Vagina (tissue), 2 donors: Measurements from ENCODE around the gene SHISA9. TPM values are rescaled to one million over a fixed set of nuclear protein-coding genes. Genes with fewer than 3 reads are reported as not detected.

Experiments used
- DNase-seq, 2 donors: peaks; one replicate each; pipeline ENCODE4 v3.0.0-alpha.2; 2017; ENCODE audit errors: extremely low spot score in 2 of 2
- H3K27ac ChIP-seq: fragments of 200-600 bp; sonication (generic); one replicate; pipeline ENCODE4 v1.5.1; 2019
- H3K27me3 ChIP-seq: fragments of 200-600 bp; sonication (generic); one replicate; pipeline ENCODE4 v1.5.1; 2019
- H3K36me3 ChIP-seq, 2 donors: fragments of 200-600 bp; sonication (generic); one replicate each; pipeline ENCODE4 v1.5.1; 2017 to 2019
- H3K4me1 ChIP-seq: fragments of 200-600 bp; sonication (generic); one replicate; pipeline ENCODE4 v1.5.1; 2019
- H3K4me3 ChIP-seq, 2 donors: fragments of 200-600 bp; sonication (generic); 1 replicate in 1 of 2; 2 replicates in 1 of 2; pipeline ENCODE4 v1.5.1; 2016 to 2019
- H3K9me3 ChIP-seq: fragments of 200-600 bp; sonication (generic); one replicate; pipeline ENCODE4 v1.5.1; 2019
- POLR2A ChIP-seq, 2 donors: fragments of 450-650 bp; IDR thresholded peaks; one replicate each; pipeline ENCODE4 v1.6.1; 2017; ENCODE audit warnings: antibody characterized with exemption in 2 of 2, mild to moderate bottlenecking in 2 of 2, moderate library complexity in 2 of 2
- POLR2AphosphoS5 ChIP-seq, 2 donors: sonication (generic); formaldehyde crosslinking; IDR thresholded peaks; one replicate each; pipeline ENCODE4 v1.9.0; 2017; ENCODE audit warnings: antibody characterized with exemption in 2 of 2, mild to moderate bottlenecking in 2 of 2, low read depth in 1 of 2; ENCODE audit not compliant: insufficient read depth in 1 of 2
- intact Hi-C: fragments of 100-400 bp; cut with DNase I; formaldehyde crosslinking; loops from one replicate; pipeline ENCODE4 v1.15.1; 2023
- total RNA-seq: library from RNA; depleted of rRNA; stranded (reverse); fragments of >200 nt; gene quantifications from one replicate; pipeline ENCODE4 v1.2.3, GENCODE V29; 2016
- TF ChIP-seq, protein P1 (sequence below), 3 experiments: fragments of 450-650 bp in 2 of 3; fragments of 200-600 bp in 1 of 3; sonication (generic) in 1 of 3; IDR thresholded peaks; one replicate each; pipeline ENCODE4 v1.5.1; 2017 to 2019; ENCODE audit warnings: antibody characterized with exemption in 3 of 3, mild to moderate bottlenecking in 2 of 3, moderate library complexity in 2 of 3

The SHISA9 gene
- total RNA-seq, 1 donor from 2014 or later, result 0.49 TPM

- Histone ChIP-seq H3K4me3 (no peak overlapping the region), H3K27me3 (no peaks in the 10 kb centered on the region), H3K9me3 (no peaks in the 10 kb centered on the region), H3K27ac (no peak overlapping the region), H3K4me1 (no peaks in the 10 kb centered on the region), H3K36me3 (no peaks in the 10 kb centered on the region)
- intact Hi-C loops, result no loop called here
- DNase-seq, result no peak
- no peak for TF ChIP-seq POLR2A (IDR thresholded peaks at IDR 0.05)
- no peak for TF ChIP-seq POLR2AphosphoS5 (IDR thresholded peaks at IDR 0.05; ENCODE audit: insufficient read depth in 1 of 2, low read depth in 1 of 2)
- TF ChIP-seq, protein P1, sequence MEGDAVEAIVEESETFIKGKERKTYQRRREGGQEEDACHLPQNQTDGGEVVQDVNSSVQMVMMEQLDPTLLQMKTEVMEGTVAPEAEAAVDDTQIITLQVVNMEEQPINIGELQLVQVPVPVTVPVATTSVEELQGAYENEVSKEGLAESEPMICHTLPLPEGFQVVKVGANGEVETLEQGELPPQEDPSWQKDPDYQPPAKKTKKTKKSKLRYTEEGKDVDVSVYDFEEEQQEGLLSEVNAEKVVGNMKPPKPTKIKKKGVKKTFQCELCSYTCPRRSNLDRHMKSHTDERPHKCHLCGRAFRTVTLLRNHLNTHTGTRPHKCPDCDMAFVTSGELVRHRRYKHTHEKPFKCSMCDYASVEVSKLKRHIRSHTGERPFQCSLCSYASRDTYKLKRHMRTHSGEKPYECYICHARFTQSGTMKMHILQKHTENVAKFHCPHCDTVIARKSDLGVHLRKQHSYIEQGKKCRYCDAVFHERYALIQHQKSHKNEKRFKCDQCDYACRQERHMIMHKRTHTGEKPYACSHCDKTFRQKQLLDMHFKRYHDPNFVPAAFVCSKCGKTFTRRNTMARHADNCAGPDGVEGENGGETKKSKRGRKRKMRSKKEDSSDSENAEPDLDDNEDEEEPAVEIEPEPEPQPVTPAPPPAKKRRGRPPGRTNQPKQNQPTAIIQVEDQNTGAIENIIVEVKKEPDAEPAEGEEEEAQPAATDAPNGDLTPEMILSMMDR (IDR thresholded peaks at IDR 0.05), result no peak
Observed at GRCh38 chr16:12866981-12867551, 34.3 kb upstream of the SHISA9 start.

DNA sequence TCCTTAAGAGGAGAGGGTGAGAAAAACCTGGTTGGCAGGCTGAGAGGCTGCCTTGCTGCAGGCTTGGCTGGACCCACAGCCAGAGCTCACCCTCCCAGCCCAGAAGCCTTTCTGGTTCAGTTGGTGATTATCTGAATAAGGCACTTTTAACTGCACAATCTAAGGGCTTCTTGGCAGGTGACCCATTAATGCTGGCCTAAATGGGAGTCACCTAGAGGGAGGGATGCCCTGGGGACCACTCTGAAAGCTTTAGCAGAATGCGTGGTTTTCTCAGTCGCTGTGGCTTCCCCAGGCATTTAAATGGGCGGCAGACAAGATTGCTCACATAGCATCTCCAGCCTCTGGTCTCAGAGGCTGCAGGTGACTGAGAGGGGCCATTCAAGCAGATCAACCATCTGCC is 33.2 kb upstream of the SHISA9 start:
- H3K36me3 ChIP-seq, result no peaks in the 10 kb centered on the region
- no peaks in the 10 kb centered on the region for H3K9me3 ChIP-seq
- intact Hi-C loops, result no loop called here
- no peak overlapping the region for H3K4me3 ChIP-seq
- no peak for DNase-seq
- no peaks in the 10 kb centered on the region for H3K4me1 ChIP-seq
- TF ChIP-seq POLR2A (IDR thresholded peaks at IDR 0.05) (no peak), POLR2AphosphoS5 (IDR thresholded peaks at IDR 0.05; ENCODE audit: insufficient read depth in 1 of 2, low read depth in 1 of 2) (no peak)
- TF ChIP-seq, protein P1 (IDR thresholded peaks at IDR 0.05), result no peak
- H3K27me3 ChIP-seq, result no peaks in the 10 kb centered on the region
- no peak overlapping the region for H3K27ac ChIP-seq

GRCh38 chr16:12868788-12869187 is 32.6 kb upstream of the SHISA9 start:
- H3K27me3 ChIP-seq, result no peaks in the 10 kb centered on the region
- intact Hi-C loops, result no loop called here
- no peak overlapping the region for H3K27ac ChIP-seq
- TF ChIP-seq POLR2A (IDR thresholded peaks at IDR 0.05) (no peak), POLR2AphosphoS5 (IDR thresholded peaks at IDR 0.05; ENCODE audit: insufficient read depth in 1 of 2, low read depth in 1 of 2) (no peak)
- TF ChIP-seq, protein P1 (IDR thresholded peaks at IDR 0.05), result no peak
- no peak overlapping the region for H3K4me3 ChIP-seq
- H3K36me3 ChIP-seq, result no peaks in the 10 kb centered on the region
- H3K4me1 ChIP-seq, result no peaks in the 10 kb centered on the region
- DNase-seq, result no peak
- H3K9me3 ChIP-seq, result no peaks in the 10 kb centered on the region

- no peak for DNase-seq
- intact Hi-C loops, result no loop called here
Observed at GRCh38 chr16:12869698-12870427, 31.5 kb upstream of the SHISA9 start.

More at GRCh38 chr16:12869698-12870427, 31.5 kb upstream of the SHISA9 start:
- Histone ChIP-seq H3K4me1 (no peaks in the 10 kb centered on the region), H3K27ac (no peak overlapping the region), H3K4me3 (no peak overlapping the region), H3K9me3 (no peaks in the 10 kb centered on the region), H3K36me3 (no peaks in the 10 kb centered on the region), H3K27me3 (no peaks in the 10 kb centered on the region)
- TF ChIP-seq POLR2AphosphoS5 (IDR thresholded peaks at IDR 0.05; ENCODE audit: insufficient read depth in 1 of 2, low read depth in 1 of 2) (no peak), POLR2A (IDR thresholded peaks at IDR 0.05) (no peak)
- TF ChIP-seq, protein P1 (IDR thresholded peaks at IDR 0.05), result no peak
